ENCODE results near the gene ASB9.
"Not testable (repeated sequence)": the region's sequence is repeated elsewhere in the genome, so short reads cannot be mapped to it uniquely, and the experiment has no call there.

ASB9 gene

GRCh38 chrX:15207384-15207783, 62.5 kb downstream of the ASB9 start:
- TF ChIP-seq POLR2AphosphoS5 (IDR thresholded peaks at IDR 0.05; ENCODE audit: borderline replicate concordance, low read depth, low read length): no peak
- TF ChIP-seq FOXP2 (optimal IDR thresholded peaks at IDR 0.05; ENCODE audit: control extremely low read depth, extremely low read length, insufficient read depth): no peak
- no peak for TF ChIP-seq EZH2 (IDR thresholded peaks at IDR 0.05)
- DNase-seq (ENCODE audit: low read depth, low spot score): no peak
- no peaks in the 10 kb centered on the region for H3K36me3 ChIP-seq (ENCODE audit: insufficient read depth, low read length)

GRCh38 chrX:15206306-15206705, 63.6 kb downstream of the ASB9 start:
- Histone ChIP-seq H3K36me3 (ENCODE audit: insufficient read depth, low read length) (no peaks in the 10 kb centered on the region), H3K9me3 (ENCODE audit: low read depth, low read length) (no peaks in the 10 kb centered on the region), H3K9ac (ENCODE audit: insufficient read length) (no peak overlapping the region), H3K4me3 (no peak overlapping the region), H3K27ac (no peak overlapping the region)
- TF ChIP-seq POLR2AphosphoS5 (IDR thresholded peaks at IDR 0.05; ENCODE audit: borderline replicate concordance, low read depth, low read length) (no peak), FOXP2 (optimal IDR thresholded peaks at IDR 0.05; ENCODE audit: control extremely low read depth, extremely low read length, insufficient read depth) (no peak), EZH2 (IDR thresholded peaks at IDR 0.05) (no peak)
- DNase-seq (ENCODE audit: low read depth, low spot score): no peak

More at GRCh38 chrX:15207384-15207783, 62.5 kb downstream of the ASB9 start:
- Histone ChIP-seq H3K9ac (ENCODE audit: insufficient read length) (no peak overlapping the region), H3K4me3 (no peak overlapping the region), H3K9me3 (ENCODE audit: low read depth, low read length) (no peaks in the 10 kb centered on the region), H3K27ac (no peak overlapping the region)

- TF ChIP-seq EZH2 (IDR thresholded peaks at IDR 0.05): no peak
- no peak for TF ChIP-seq FOXP2 (optimal IDR thresholded peaks at IDR 0.05; ENCODE audit: control extremely low read depth, extremely low read length, insufficient read depth)
- no peak for TF ChIP-seq POLR2AphosphoS5 (IDR thresholded peaks at IDR 0.05; ENCODE audit: borderline replicate concordance, low read depth, low read length)
- H3K36me3 ChIP-seq (ENCODE audit: insufficient read depth, low read length): no peaks in the 10 kb centered on the region
- H3K9me3 ChIP-seq (ENCODE audit: low read depth, low read length): no peaks in the 10 kb centered on the region
- H3K27ac ChIP-seq: no peak overlapping the region
- no peak overlapping the region for H3K4me3 ChIP-seq
- DNase-seq (ENCODE audit: low read depth, low spot score): no peak
- no peak overlapping the region for H3K9ac ChIP-seq (ENCODE audit: insufficient read length)
Observed at GRCh38 chrX:15204130-15204751, 65.6 kb downstream of the ASB9 start.

- no peaks in the 10 kb centered on the region for H3K9me3 ChIP-seq (ENCODE audit: low read depth, low read length)
- H3K4me3 ChIP-seq: no peak overlapping the region
- no peak overlapping the region for H3K9ac ChIP-seq (ENCODE audit: insufficient read length)
- no peak for DNase-seq (ENCODE audit: low read depth, low spot score)
- no peak overlapping the region for H3K27ac ChIP-seq
- TF ChIP-seq EZH2 (IDR thresholded peaks at IDR 0.05): no peak
- H3K36me3 ChIP-seq (ENCODE audit: insufficient read depth, low read length): no peaks in the 10 kb centered on the region
Observed at GRCh38 chrX:15203694-15204093, 66.2 kb downstream of the ASB9 start.

GRCh38 chrX:15202454-15203177, 67.3 kb downstream of the ASB9 start:
- H3K36me3 ChIP-seq (ENCODE audit: insufficient read depth, low read length): no peaks in the 10 kb centered on the region
- TF ChIP-seq EZH2 (IDR thresholded peaks at IDR 0.05) (no peak), POLR2AphosphoS5 (IDR thresholded peaks at IDR 0.05; ENCODE audit: borderline replicate concordance, low read depth, low read length) (no peak), FOXP2 (optimal IDR thresholded peaks at IDR 0.05; ENCODE audit: control extremely low read depth, extremely low read length, insufficient read depth) (no peak)
- H3K4me3 ChIP-seq: no peak overlapping the region
- H3K9ac ChIP-seq (ENCODE audit: insufficient read length): no peak overlapping the region
- no peak overlapping the region for H3K27ac ChIP-seq
- H3K9me3 ChIP-seq (ENCODE audit: low read depth, low read length): no peaks in the 10 kb centered on the region
- DNase-seq (ENCODE audit: low read depth, low spot score): no peak

- Histone ChIP-seq H3K4me3 (no peak overlapping the region), H3K9ac (ENCODE audit: insufficient read length) (no peak overlapping the region), H3K27ac (no peak overlapping the region), H3K9me3 (ENCODE audit: low read depth, low read length) (no peaks in the 10 kb centered on the region), H3K36me3 (ENCODE audit: insufficient read depth, low read length) (no peaks in the 10 kb centered on the region)
- no peak for DNase-seq (ENCODE audit: low read depth, low spot score)
- TF ChIP-seq FOXP2 (optimal IDR thresholded peaks at IDR 0.05; ENCODE audit: control extremely low read depth, extremely low read length, insufficient read depth): no peak
- no peak for TF ChIP-seq EZH2 (IDR thresholded peaks at IDR 0.05)
- no peak for TF ChIP-seq POLR2AphosphoS5 (IDR thresholded peaks at IDR 0.05; ENCODE audit: borderline replicate concordance, low read depth, low read length)
Observed at GRCh38 chrX:15200871-15201270, 69.0 kb downstream of the ASB9 start.

GRCh38 chrX:15198608-15199202, 71.2 kb downstream of the ASB9 start:
- not testable (repeated sequence) for H3K4me3 ChIP-seq; H3K27ac ChIP-seq; H3K9ac ChIP-seq (ENCODE audit: insufficient read length); H3K9me3 ChIP-seq (ENCODE audit: low read depth, low read length); DNase-seq (ENCODE audit: low read depth, low spot score); H3K36me3 ChIP-seq (ENCODE audit: insufficient read depth, low read length)

GRCh38 chrX:15194146-15194545, 75.7 kb downstream of the ASB9 start:
- DNase-seq (ENCODE audit: low read depth, low spot score): no peak
- TF ChIP-seq FOXP2 (optimal IDR thresholded peaks at IDR 0.05; ENCODE audit: control extremely low read depth, extremely low read length, insufficient read depth): no peak
- TF ChIP-seq EZH2 (IDR thresholded peaks at IDR 0.05): no peak
- TF ChIP-seq POLR2AphosphoS5 (IDR thresholded peaks at IDR 0.05; ENCODE audit: borderline replicate concordance, low read depth, low read length): no peak
- Histone ChIP-seq H3K9ac (ENCODE audit: insufficient read length) (no peak overlapping the region), H3K27ac (no peak overlapping the region), H3K36me3 (ENCODE audit: insufficient read depth, low read length) (no peaks in the 10 kb centered on the region), H3K9me3 (ENCODE audit: low read depth, low read length) (no peaks in the 10 kb centered on the region), H3K4me3 (no peak overlapping the region)
